Immature natural killer cell (primary cell): ENCODE results near the gene RPH3AL. TPM values are rescaled to one million over a fixed set of nuclear protein-coding genes. Genes with fewer than 3 reads are reported as not detected.

ENCODE experiments used
- DNase-seq, 3 donors: peaks; one replicate each; pipeline ENCODE4 v3.0.0; 2022; ENCODE audit warnings: mixed read lengths in 1 of 3
- H3K27ac Mint-ChIP-seq, 6 donors: one replicate each; pipeline ENCODE4 v1.8.0; 2020; ENCODE audit warnings: mixed read lengths in 6 of 6, mild to moderate bottlenecking in 5 of 6, inconsistent platforms in 4 of 6, moderate library complexity in 3 of 6
- H3K27me3 Mint-ChIP-seq, 3 donors: one replicate each; pipeline ENCODE4 v1.8.0; 2020 to 2021; ENCODE audit warnings: low read depth in 3 of 3, mild to moderate bottlenecking in 3 of 3, mixed read lengths in 3 of 3, moderate library complexity in 3 of 3, inconsistent platforms in 1 of 3
- H3K36me3 Mint-ChIP-seq, 3 donors: one replicate each; pipeline ENCODE4 v1.8.0; 2020; ENCODE audit warnings: mixed read lengths in 3 of 3, inconsistent platforms in 2 of 3, mild to moderate bottlenecking in 2 of 3
- H3K4me1 Mint-ChIP-seq, 2 donors: one replicate each; pipeline ENCODE4 v1.8.0; 2020; ENCODE audit warnings: inconsistent platforms in 2 of 2, mild to moderate bottlenecking in 2 of 2, mixed read lengths in 2 of 2, moderate library complexity in 1 of 2
- H3K4me3 Mint-ChIP-seq, 5 donors: one replicate each; pipeline ENCODE4 v1.8.0; 2020; ENCODE audit warnings: mild to moderate bottlenecking in 5 of 5, mixed read lengths in 5 of 5, inconsistent platforms in 3 of 5, moderate library complexity in 3 of 5
- H3K9me3 Mint-ChIP-seq, 6 donors: one replicate each; pipeline ENCODE4 v1.8.0; 2020; ENCODE audit warnings: mild to moderate bottlenecking in 6 of 6, mixed read lengths in 6 of 6, inconsistent platforms in 4 of 6, moderate library complexity in 3 of 6
- polyA plus RNA-seq, 3 donors: library from polyadenylated mRNA; unstranded; fragments of 300-500 nt; fragmentation: Illumina TruSeq; gene quantifications; one replicate each; pipeline ENCODE4 v1.2.3, GENCODE V29; 2021

The RPH3AL gene
- polyA plus RNA-seq, 3 donors from 2014 or later: 4.2 to 10.3 (median 4.5) TPM

- peaks cover 16 to 20% of the 10 kb centered on the region in 2 donors for H3K4me1 Mint-ChIP-seq
- H3K27me3 Mint-ChIP-seq: peaks cover 15 to 16% (median 15%) of the 10 kb centered on the region in 3 donors
- H3K9me3 Mint-ChIP-seq: no peaks in the 10 kb centered on the region
- no peak for DNase-seq
- peak overlapping the region; percentile 63 to 81 (median 74) for H3K4me3 Mint-ChIP-seq
- H3K27ac Mint-ChIP-seq: peak overlapping the region in 1 of 6 donors; percentile 38
- H3K36me3 Mint-ChIP-seq: peaks cover 0 to 3% (median 3%) of the 10 kb centered on the region in 3 donors
These were observed 32.1 kb upstream of the RPH3AL start for GRCh38 chr17:384622-385177.

- H3K4me1 Mint-ChIP-seq: peaks cover 16 to 20% of the 10 kb centered on the region in 2 donors
- no peaks in the 10 kb centered on the region for H3K9me3 Mint-ChIP-seq
- peaks cover 0 to 3% (median 3%) of the 10 kb centered on the region in 3 donors for H3K36me3 Mint-ChIP-seq
- peak overlapping the region in 4 of 6 donors; percentile 10 to 44 (median 26) for H3K27ac Mint-ChIP-seq
- DNase-seq: no peak
- peak overlapping the region; percentile 58 to 81 (median 74) for H3K4me3 Mint-ChIP-seq
- H3K27me3 Mint-ChIP-seq: peaks cover 15 to 18% (median 15%) of the 10 kb centered on the region in 3 donors
These were observed 31.4 kb upstream of the RPH3AL start for GRCh38 chr17:383771-384621.

- peaks cover 0 to 3% (median 3%) of the 10 kb centered on the region in 3 donors for H3K36me3 Mint-ChIP-seq
- peaks cover 16 to 20% of the 10 kb centered on the region in 2 donors for H3K4me1 Mint-ChIP-seq
- no peaks in the 10 kb centered on the region for H3K9me3 Mint-ChIP-seq
- peaks cover 14 to 18% (median 15%) of the 10 kb centered on the region in 3 donors for H3K27me3 Mint-ChIP-seq
- H3K4me3 Mint-ChIP-seq: peak overlapping the region; percentile 46 to 81 (median 65)
- no peak for DNase-seq
- peak overlapping the region in 1 of 6 donors; percentile 53 for H3K27ac Mint-ChIP-seq
These were observed 30.3 kb upstream of the RPH3AL start for GRCh38 chr17:382644-383533.

- Mint-ChIP-seq H3K9me3 (no peaks in the 10 kb centered on the region), H3K27me3 (peaks cover 14 to 18% (median 15%) of the 10 kb centered on the region in 3 donors), H3K36me3 (peaks cover 0 to 3% (median 3%) of the 10 kb centered on the region in 3 donors), H3K4me1 (peaks cover 16 to 20% of the 10 kb centered on the region in 2 donors), H3K4me3 (peak overlapping the region in 2 of 5 donors; percentile 18 to 35), H3K27ac (peak overlapping the region in 4 of 6 donors; percentile 46 to 87 (median 85))
- no peak for DNase-seq
These were observed 29.5 kb upstream of the RPH3AL start for GRCh38 chr17:381941-382643.

GRCh38 chr17:381516-381915 is 28.9 kb upstream of the RPH3AL start:
- Mint-ChIP-seq H3K4me1 (peaks cover 11 to 16% of the 10 kb centered on the region in 2 donors), H3K9me3 (no peaks in the 10 kb centered on the region), H3K27me3 (peaks cover 11 to 15% (median 13%) of the 10 kb centered on the region in 3 donors), H3K27ac (peak overlapping the region; percentile 46 to 87 (median 75)), H3K36me3 (peaks cover 0 to 3% (median 3%) of the 10 kb centered on the region in 3 donors), H3K4me3 (peak overlapping the region in 1 of 5 donors; percentile 39)
- DNase-seq: no peak

- Mint-ChIP-seq H3K4me3 (no peak overlapping the region), H3K27me3 (peaks cover 8 to 15% (median 13%) of the 10 kb centered on the region in 3 donors), H3K4me1 (peaks cover 7 to 13% of the 10 kb centered on the region in 2 donors), H3K27ac (peak overlapping the region in 1 of 6 donors; percentile 57), H3K9me3 (no peaks in the 10 kb centered on the region), H3K36me3 (peaks cover 0 to 3% (median 3%) of the 10 kb centered on the region in 3 donors)
- DNase-seq: no peak
These were observed 27.2 kb upstream of the RPH3AL start for GRCh38 chr17:379531-380465.

GRCh38 chr17:378068-378467 is 25.5 kb upstream of the RPH3AL start:
- peaks cover 0 to 3% (median 3%) of the 10 kb centered on the region in 3 donors for H3K36me3 Mint-ChIP-seq
- H3K4me3 Mint-ChIP-seq: no peak overlapping the region
- H3K4me1 Mint-ChIP-seq: peaks cover 4 to 7% of the 10 kb centered on the region in 2 donors
- H3K27me3 Mint-ChIP-seq: peaks cover 5 to 13% (median 6%) of the 10 kb centered on the region in 3 donors
- no peak overlapping the region for H3K27ac Mint-ChIP-seq
- H3K9me3 Mint-ChIP-seq: no peaks in the 10 kb centered on the region
- DNase-seq: no peak

- H3K4me3 Mint-ChIP-seq: no peak overlapping the region
- H3K4me1 Mint-ChIP-seq: peaks cover 4 to 7% of the 10 kb centered on the region in 2 donors
- peaks cover 5 to 13% (median 6%) of the 10 kb centered on the region in 3 donors for H3K27me3 Mint-ChIP-seq
- peaks cover 0 to 3% (median 3%) of the 10 kb centered on the region in 3 donors for H3K36me3 Mint-ChIP-seq
- no peak for DNase-seq
- no peaks in the 10 kb centered on the region for H3K9me3 Mint-ChIP-seq
- H3K27ac Mint-ChIP-seq: peak overlapping the region in 1 of 6 donors; percentile 29
These were observed 24.6 kb upstream of the RPH3AL start for GRCh38 chr17:376936-377863.

GRCh38 chr17:373613-374230 is 21.1 kb upstream of the RPH3AL start:
- no peak for DNase-seq
- H3K36me3 Mint-ChIP-seq: peaks cover 0 to 5% (median 4%) of the 10 kb centered on the region in 3 donors
- H3K27ac Mint-ChIP-seq: no peak overlapping the region
- H3K27me3 Mint-ChIP-seq: no peaks in the 10 kb centered on the region
- no peaks in the 10 kb centered on the region for H3K4me1 Mint-ChIP-seq
- H3K4me3 Mint-ChIP-seq: no peak overlapping the region
- peaks cover 0 to 1% (median under 1%) of the 10 kb centered on the region in 6 donors for H3K9me3 Mint-ChIP-seq

- Mint-ChIP-seq H3K4me3 (no peak overlapping the region), H3K36me3 (peaks cover 0 to 15% (median 15%) of the 10 kb centered on the region in 3 donors), H3K27ac (peak overlapping the region in 1 of 6 donors; percentile 11), H3K27me3 (no peaks in the 10 kb centered on the region), H3K4me1 (peaks cover 0 to 3% of the 10 kb centered on the region in 2 donors), H3K9me3 (peaks cover 0 to 5% (median 1%) of the 10 kb centered on the region in 6 donors)
- no peak for DNase-seq
These were observed 19.8 kb upstream of the RPH3AL start for GRCh38 chr17:372157-373152.
